ENCODE results near the gene COL13A1. TPM values are rescaled to one million over a fixed set of nuclear protein-coding genes. Genes with fewer than 3 reads are reported as not detected.
A peak's percentile ranks its signal among the peaks of the same experiment; 100 is the strongest.

COL13A1 gene
- total RNA-seq, 1 donor from 2014 or later = 4.9 TPM

DNA sequence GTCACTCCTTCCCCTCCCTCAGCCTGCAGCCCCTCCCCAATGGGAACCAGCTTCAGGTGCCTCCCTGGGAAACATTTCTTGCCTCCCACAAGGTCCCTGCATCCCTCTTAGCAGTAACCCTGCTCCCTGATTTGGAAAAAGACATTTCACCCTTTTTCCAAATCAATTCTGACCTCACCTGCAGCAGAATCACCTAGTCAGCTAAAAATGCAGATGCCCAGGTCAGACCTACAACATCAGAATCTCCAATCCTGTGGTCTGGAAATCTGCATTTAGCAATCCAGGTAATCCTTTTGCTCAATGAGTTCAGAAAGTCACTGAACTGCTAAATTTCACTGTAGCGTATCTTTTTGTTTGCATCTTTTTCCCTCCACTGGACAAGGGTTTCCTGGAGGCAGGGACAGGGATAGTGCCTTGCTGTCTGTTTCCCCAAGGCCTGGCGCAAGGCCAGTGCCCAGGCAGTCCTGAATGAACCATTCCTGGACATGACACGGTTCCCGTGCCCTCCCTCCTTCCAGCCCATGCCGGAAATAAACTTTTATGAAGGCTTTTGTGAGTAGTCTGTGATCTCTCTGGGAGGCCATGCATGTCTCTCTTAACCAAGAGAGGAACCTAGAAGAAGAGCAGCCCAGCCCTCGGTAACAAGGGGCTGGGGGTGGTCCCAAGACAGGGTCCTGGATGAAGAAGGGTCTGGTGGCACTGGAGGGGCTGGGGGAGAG, 44.0 kb downstream of the COL13A1 start:
- peak; percentile 70 for DNase-seq (ENCODE audit: low spot score)

DNA sequence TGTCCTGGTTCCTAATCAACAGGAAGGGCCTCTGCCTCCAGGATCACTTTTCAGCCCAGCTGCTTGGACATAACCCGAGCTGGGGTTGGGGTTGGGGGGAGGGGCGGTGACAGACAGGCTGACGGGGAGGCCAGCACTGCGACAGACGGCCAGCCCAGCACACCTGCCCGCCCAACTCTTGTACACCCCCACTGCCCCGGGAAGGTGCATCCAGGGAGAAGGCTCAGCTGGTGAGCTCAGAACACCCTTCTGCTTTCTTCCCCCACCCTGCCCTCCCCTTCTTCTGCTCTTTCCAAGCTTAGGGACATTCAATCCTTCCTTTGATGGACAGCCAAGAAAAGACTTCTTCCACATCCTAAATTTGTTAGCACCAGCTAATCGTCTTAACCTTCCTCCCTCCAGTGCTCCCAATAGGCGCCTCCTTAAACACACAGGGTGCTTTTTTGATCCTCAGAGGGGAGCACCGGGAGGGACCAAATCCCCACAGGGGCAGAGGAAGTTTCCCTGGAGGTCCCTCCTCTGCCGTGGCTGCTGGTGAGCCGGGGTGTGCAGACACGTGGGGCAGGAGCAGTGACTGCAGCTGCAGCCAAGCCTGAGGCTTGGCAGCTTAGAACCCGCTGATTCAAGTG, 44.7 kb downstream of the COL13A1 start:
- no peak for DNase-seq (ENCODE audit: low spot score)

DNA sequence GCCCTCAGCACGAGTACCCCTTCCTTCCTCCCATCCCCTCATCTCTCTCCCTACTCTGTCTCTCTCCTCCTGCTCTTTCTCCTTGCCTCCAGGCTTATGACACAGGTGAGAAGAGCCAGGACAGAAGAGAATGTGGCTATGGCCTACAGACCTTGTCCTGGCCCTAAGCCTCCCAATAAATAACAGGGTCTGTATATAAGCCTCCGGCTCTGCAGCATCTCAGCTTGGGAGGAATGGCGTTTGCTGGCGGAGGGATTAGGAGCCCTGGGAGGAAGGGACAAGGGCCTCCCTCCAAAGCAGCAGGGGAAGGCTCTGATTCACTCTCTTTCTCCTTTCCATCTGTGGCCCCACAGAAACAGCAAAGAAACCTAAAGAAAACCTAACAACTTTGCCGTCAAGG, 45.8 kb downstream of the COL13A1 start:
- no peak for DNase-seq (ENCODE audit: low spot score)

DNA sequence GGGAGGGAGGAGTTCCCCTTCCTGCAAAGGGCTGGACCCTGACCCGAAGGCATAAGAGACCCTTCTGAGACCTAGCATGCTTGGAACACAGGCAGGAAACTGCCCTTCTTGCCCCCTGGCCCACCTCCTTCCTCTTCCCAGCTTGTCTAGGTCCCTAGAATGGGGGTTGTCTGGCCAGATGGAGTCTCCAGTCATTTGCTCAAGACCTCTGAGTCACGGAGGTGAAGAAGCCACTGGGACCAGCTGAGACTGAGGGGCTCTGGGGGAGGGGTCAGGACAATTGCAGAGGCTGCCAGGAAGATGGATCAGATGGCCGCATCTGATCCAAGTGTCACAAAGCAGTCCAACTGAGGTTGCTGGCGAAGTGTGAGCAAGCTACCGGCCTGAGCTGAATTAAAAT, 46.2 kb downstream of the COL13A1 start:
- no peak for DNase-seq (ENCODE audit: low spot score)

DNA sequence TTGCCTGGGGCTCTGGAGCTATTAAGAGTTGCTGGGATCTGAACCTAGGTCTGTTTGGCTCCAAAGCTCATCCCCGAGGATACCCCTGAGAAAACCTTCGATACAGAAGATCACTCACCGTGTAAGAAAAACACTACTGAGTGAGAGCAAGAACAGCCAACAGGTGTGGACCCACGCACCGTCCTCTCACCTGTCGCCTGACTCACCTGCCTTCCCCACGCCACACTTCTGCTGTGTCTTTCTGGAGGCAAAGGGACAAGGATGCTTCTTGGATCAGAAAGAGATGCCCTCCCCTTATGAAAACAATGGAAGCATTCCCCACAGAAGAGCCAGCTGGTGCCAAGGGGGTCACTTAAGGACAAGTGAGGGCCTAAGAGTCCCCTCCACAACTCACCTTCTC, 46.7 kb downstream of the COL13A1 start:
- no peak for DNase-seq (ENCODE audit: low spot score)

DNA sequence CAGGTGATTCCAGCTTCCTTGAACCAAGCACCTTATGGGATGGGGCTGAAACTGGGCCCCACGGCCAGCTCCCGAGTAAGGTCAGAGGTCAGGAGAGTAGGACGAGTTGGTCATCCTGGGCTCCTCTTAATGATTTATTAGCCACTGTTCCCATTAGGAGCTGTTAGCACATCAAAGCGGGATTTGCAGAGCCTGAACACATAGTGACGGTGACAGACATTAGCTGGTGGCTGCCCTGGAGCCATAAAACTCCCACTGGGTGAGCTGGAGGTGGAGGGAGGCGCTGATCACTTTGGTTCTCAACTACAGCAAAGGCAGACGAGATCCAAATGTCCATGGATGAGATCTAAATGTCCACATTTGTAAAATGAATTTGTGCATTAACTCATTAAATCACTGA, 48.1 kb downstream of the COL13A1 start:
- DNase-seq (ENCODE audit: low spot score) = no peak

DNA sequence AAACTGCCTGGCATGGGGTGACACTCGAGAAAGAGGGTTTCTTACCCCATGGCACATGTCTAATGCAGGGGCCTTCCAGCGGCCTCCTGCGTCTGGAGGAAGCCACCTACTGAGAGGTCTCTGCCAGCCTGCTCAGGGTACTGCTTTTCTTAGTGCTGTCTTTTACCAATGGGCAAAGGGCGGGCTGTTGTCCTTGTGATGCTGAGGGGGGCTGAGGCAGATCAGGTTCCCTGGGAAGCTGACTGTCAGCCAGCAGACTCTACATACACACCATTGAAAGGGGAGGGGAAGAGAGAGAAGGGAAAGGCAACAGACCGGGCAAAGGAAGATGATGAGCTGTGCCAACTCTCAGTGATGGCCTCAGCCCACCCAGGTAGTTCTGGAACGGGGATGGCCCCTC, 48.7 kb downstream of the COL13A1 start:
- no peak for DNase-seq (ENCODE audit: low spot score)

DNA sequence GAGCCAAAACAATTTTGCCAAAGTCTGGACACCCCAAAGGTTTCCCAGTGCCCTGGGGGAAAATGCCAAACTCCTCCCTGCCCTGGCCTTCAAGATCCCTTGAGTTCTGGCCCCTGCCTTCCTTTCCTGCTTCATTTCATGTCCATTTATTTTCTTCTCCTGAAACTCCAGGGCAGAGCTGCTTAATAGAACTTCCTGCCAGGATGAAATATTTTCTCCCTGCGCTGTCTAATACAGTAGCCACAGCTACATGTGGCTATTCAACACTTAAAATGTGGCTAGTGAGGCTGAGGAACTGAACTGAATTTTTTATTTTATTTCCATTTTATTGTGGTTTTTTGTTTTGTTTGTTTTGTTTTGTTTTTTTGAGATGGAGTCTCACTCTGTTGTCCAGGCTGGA, 49.6 kb downstream of the COL13A1 start:
- no peak for DNase-seq (ENCODE audit: low spot score)

DNA sequence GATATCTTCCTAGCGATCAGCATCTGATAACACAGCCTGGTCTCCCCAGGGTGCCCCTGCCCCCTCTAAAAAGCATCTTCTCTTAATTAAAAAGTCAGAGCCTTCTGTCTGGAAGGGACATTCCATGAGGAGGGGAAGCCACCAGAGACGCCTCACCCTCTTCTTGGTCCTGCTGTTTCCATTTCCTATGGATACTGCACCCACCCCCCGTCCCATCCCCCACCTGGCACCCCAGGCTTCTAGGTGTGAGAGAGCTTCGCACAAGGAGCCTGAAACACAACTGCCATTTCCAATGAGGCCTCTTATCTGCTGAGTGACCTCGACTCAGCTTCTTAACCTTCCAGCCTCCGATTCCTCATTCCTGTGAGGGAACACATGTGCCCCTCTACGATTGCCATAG, 51.4 kb downstream of the COL13A1 start:
- DNase-seq (ENCODE audit: low spot score) = no peak

DNA sequence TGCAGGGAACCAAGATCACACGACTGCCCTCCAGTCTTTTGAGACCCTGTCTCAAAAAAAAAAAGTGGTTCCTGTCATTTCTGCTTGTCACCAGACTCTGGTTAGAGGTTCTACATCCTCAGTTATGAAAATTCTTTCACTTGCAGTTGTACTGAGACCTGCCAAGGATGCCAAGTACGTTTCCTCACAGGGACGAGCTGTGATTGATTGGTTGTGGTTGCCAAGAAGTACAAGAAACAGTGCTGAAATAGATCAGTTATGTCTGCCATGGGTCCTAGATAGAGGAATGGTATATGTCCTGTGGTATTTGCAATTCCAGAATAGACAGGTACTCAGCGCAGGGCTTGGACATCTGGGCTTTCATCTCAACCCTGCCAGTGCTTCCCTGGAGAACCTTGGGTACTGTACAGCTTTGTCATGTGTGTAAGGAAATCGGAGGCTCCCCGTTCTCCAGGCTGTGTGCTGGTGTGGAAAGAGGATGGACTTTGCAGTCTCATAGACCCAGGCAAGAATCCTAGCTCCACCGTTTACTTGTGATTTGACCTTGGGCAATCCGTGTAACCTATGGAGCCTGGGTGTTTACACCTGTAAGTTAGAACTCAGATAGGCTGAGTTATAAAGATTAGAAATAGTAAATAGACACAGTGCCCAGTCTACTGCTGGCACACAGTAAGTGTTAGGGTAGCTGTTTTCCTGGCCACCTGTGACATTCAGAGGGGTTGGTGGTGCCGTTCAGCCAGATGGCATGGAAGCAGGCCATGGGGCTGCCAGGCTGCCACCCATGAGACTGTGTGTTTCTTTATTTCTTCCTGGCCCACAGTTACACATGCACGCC, 53.0 kb downstream of the COL13A1 start:
- no peak for DNase-seq (ENCODE audit: low spot score)

DNA sequence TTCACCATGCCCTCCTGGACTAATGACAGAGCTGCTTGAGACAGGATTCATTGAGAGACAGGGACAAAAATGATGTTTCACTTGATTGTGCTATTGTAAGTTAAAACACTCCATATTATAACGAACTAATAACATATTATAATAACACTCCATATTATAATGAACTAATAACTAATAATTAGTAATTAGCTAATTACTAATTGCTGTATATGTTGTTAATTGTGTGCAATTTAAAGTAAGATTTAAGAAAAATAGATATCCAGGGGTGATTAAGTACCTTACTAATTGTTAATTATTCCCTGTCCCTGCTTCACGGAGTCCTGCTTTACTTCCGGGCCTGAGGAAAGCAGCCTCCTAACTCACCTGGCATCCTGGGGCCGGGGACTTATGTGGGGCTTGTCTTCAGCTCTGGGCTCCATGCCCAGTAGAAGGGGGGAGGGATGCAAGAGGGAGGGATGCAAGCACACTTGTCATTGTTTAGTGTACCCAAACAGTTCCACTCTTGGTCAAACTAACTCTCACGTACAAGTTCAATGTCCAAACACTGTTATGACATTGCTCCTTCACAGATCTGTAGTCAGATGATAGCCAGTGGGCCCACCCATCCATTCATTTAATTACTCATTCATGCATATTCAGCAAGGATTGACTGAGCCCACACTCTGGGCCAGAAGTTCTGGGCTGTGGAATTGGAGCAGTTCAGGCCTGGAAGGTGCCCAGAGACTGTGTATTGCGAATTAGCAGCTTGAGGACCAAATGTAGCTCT, 53.8 kb downstream of the COL13A1 start:
- no peak for DNase-seq (ENCODE audit: low spot score)

DNA sequence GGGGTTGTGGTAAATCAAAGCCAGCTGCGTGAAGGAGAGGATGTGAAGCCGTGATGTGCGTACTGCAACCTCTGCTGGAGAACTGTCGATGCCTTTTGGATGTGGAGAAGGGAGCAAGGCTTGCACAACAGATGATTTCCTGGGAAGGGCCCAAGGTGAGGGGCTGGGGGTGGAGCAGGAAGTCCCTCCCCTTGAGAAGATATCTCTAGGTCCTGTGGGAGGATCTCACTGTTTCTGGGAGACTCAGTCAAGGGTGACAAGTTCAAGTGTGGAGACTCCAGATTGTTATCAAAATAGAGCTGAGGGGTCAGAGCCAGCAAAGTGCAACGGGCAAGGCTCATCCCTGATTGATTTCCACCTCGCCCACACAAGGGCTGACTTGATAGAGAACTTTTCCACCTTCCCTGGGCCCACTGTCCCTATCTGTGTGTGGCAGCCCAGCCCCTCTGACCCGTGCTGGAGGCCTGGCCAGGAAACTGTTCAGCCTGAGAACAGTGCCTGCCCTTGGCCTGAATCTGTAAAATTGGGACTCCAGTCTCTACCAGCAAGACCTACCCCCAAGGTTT, 55.0 kb downstream of the COL13A1 start:
- no peak for DNase-seq (ENCODE audit: low spot score)

DNA sequence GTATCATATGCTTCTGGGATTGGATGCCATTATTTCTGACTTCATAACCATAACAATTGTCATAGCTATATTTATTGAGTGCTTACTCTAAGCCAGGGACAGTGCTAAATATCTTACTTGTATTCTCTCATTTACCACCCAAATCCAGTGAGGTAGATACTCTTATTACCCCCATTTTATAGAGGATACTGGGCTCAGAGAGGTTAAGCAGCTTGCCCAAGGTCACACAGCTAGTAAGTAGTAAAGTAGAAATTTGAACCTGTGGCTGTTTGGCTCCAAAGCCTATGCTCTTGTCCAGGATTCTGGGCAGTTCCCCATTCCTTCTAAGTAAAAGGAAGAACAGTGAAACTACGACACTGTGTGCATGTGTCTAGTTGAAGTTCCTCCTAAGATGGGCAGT, 56.5 kb downstream of the COL13A1 start:
- DNase-seq (ENCODE audit: low spot score) = no peak

DNA sequence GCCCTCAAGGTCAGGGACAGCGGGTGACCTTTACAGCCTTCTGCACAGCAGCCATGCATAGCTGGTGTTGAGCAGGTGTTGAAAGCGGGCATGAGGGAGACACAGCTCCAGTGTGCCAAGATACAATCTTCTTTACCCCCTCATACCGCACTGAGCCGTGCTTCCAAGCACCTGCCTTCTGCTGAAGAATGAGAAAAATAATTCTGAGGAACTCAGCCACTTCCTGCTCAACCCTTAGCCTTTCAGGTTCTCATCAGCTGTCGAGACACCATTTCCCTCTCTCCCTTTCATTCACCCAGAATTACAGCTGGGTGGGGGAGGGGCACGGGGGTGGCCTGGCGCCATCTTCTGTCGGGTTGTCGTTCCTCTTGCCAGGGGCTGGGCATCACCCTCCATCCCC, 58.6 kb downstream of the COL13A1 start:
- DNase-seq (ENCODE audit: low spot score) = no peak

DNA sequence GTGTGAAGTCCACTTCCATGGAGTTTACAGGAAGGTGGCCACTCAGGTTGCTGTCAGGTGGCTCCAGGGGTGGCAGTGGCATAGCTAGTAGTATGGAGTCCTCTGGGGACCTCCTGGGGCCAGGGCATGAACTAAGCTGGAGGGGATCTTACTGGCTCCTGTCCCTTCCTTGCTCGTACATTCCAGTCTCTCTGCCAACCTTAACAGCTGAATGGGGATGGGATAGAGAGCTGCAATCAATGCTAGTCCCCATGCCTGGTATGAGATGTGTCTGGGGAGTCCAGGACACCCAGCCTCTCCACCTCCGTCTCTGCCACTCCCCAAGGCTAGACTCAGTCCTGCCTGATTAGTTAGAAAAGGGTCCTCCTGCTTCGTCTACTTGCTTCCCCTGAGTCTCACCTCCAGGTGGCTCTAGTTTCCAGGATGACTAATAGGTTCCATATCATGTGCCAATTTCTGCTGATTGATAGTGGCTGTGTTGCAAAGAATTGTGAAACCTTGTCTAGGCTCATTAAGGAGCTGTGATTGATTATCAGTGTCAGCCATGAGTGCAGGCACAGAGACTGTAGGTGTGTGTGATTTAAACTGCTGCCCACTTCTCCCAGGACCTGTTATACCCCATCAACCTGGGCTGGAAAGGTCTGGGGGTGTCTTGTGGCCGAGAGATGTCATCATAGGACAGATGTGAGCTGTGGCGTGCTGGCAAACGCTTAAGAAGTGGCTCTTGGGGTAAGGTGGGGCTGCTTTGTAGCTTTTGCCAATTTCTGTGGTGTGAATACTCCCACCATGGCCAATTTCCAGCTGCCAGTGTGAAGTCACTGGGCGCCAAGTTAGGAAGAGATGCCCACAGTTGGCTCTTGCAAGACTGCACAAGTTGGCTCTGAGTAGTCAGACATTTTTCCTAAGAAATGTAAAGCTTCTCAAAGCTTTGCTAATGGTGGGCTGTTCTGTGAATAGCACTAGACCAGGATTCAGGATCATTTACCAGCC, 59.8 kb downstream of the COL13A1 start:
- no peak for DNase-seq (ENCODE audit: low spot score)

DNA sequence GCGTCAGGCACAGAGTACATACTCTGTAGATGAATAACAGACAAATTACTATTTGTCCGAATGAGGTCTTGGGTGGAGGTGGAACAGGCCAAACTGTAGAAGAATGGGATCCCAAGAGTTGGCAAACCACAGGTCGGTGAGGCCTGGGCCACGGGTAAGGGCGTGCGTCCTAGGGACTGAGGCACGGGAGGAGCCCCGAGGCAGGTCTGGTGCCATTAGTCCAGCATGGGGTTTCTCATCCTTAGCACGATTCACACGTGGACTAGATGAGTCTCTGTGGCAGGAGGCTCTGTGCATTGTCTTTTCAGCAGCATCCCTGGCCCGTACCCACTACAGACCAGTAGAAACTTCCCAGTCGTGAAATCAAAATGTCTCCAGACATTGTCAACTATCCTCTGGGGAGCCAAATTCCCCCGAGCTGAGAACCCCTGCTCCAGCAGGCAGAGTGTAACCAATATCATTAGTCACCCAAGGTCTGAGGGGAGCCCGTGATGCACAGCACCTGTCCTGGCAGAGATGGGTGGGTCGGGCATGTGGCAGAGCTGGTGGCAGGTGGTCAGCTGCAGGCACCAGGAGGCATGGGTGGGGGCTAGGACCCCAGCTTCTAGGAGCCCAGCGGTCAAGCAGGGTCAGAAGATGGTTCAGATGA, 61.3 kb downstream of the COL13A1 start:
- no peak for DNase-seq (ENCODE audit: low spot score)

DNA sequence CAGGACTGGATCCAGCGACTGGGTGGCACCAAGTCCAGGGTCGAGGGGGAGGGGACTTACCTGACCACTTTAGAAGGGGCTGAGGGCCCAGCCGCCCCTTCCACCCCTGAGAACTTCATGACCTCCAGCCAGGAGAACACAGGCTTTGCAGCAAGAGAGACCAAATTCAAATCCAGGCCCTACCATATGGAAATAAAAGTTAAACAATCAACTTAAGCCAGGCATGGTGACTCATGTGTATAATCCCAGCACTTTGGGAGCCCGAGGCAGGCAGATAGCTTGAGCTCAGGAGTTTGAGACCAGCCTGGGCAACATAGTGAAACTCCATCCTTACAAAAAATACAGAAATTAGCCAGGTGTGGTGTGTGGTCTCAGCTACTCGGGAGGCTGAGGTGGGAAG, 61.9 kb downstream of the COL13A1 start:
- DNase-seq (ENCODE audit: low spot score) = no peak

DNA sequence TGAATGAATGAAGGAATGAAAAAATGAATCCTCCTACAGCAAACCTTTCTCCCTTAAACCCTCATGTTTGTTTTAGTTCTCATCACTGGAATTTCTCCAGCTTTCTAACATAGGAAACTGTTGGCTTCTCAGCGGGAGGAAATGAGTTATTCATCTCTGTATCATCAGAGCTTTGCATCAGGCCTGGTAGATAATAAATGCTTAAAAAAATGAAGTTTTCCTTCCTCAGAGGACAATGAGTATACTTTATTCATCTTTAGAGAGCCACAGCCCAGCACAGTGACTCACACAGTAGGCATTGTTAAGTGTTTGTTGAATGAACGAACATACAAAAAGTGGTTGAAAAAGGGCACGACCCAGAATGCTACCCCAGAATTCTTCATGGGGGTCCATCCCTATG, 62.6 kb downstream of the COL13A1 start:
- no peak for DNase-seq (ENCODE audit: low spot score)

DNA sequence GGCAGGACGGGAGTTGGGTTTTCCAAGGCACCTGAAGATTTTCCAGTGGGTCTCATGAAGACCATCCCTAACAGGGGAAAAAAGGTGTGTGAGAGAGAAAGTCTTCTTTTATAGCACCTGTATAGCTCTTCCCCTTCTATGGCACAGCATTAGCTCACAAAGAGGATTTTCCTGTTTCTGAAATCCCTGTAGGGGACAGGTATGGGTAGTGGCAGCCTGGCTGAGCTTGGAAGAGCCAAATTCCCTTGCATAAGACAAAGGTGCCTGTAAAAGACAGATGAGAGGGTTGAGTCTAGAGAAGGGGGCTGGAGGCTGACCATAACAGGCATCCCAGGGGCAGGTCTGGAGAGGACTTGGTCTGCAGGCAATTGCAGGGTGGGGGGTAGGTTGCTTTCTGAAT, 63.7 kb downstream of the COL13A1 start:
- DNase-seq (ENCODE audit: low spot score) = no peak

DNA sequence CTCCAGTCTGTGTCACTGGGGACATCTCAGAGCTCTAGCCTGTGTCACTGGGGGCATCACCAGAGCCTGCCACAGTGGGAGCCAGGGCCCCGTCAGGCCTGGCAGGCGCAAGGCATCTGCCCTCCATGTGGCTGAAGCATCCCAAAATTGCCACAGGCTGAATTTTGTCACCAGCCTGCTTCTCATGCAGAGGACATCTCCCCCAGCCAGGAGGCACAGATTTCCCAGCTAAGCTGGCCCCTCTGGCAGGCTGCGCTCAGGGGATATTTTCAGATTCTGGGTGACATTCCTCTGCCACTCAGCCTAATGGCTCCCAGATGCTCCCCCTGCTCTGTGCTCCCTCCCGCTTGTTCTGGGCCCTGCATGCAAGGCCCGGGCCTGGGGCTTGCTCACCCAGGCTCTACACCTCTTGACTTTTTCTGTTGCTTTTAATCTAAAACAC, 64.6 kb downstream of the COL13A1 start:
- DNase-seq (ENCODE audit: low spot score) = no peak

All from ureter (tissue), 1 donor.